Measurements from ENCODE around the gene TRHDE. TPM values are rescaled to one million over a fixed set of nuclear protein-coding genes. Genes with fewer than 3 reads are reported as not detected.

Gene TRHDE
- total and polyA plus RNA-seq, 3 experiments from 2014 or later, result not detected

- no peak overlapping the region for H3K4me3 Mint-ChIP-seq
- H3K27ac Mint-ChIP-seq, result no peak overlapping the region
- CTCF ChIA-PET, result no interaction called here
Measured at GRCh38 chr12:72368719-72369422, 96.7 kb downstream of the TRHDE start.

DNA sequence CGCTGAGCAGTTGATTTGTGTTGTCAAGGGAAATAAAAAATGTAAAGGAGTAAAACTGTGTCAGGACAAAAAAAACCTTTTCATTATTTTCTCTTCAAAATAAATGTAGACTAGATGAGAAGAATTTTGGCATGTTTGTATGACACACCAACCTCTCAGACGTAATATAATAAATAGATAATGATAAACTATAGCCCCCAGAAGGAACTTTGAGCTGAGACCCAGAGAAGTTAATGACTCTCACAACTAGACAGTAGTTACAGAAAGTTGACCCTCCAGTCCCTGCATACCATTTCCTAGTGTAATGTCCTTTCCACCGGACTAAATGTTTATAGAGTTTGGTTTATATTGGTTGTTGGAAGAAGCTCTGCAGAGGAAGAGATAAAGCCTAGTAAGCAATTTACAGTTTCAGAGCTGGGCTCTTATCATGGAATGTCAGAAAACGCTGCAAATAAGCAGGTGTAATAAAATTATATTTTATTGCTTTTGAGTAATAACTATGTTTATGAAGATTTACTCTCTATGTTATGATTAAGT is 97.3 kb downstream of the TRHDE start:
- Mint-ChIP-seq H3K9me3 (peaks cover 0 to 6% (median 0%) of the 10 kb centered on the region in 5 donors), H3K27ac (no peak overlapping the region), H3K4me1 (no peaks in the 10 kb centered on the region), H3K36me3 (no peaks in the 10 kb centered on the region), H3K27me3 (no peaks in the 10 kb centered on the region), H3K4me3 (no peak overlapping the region)
- CTCF ChIA-PET, result no interaction called here
- no peak for DNase-seq
- POLR2A ChIA-PET, result no interaction called here
- H3K36me3 ChIP-seq (ENCODE audit: insufficient read depth, low read length), result no peaks in the 10 kb centered on the region
- H3K27me3 ChIP-seq (ENCODE audit: insufficient read depth, low read length, poor library complexity, severe bottlenecking), result no peaks in the 10 kb centered on the region
- no peaks in the 10 kb centered on the region for H3K4me1 ChIP-seq (ENCODE audit: insufficient read depth, low read length)
- H3K4me3 ChIP-seq (ENCODE audit: low read length), result no peak overlapping the region
- H3K27ac ChIP-seq (ENCODE audit: low read depth, low read length), result no peak overlapping the region
- no peaks in the 10 kb centered on the region for H3K9me3 ChIP-seq (ENCODE audit: low read length)

More at GRCh38 chr12:72368719-72369422, 96.7 kb downstream of the TRHDE start:
- no peaks in the 10 kb centered on the region for H3K9me3 ChIP-seq (ENCODE audit: low read length)
- no peak for DNase-seq
- no peak overlapping the region for H3K27ac ChIP-seq (ENCODE audit: low read depth, low read length)
- no peaks in the 10 kb centered on the region for H3K27me3 ChIP-seq (ENCODE audit: insufficient read depth, low read length, poor library complexity, severe bottlenecking)
- H3K4me1 ChIP-seq (ENCODE audit: insufficient read depth, low read length), result no peaks in the 10 kb centered on the region
- Mint-ChIP-seq H3K9me3 (peaks cover 0 to 6% (median 0%) of the 10 kb centered on the region in 5 donors), H3K4me1 (no peaks in the 10 kb centered on the region), H3K36me3 (no peaks in the 10 kb centered on the region), H3K27me3 (no peaks in the 10 kb centered on the region)
- H3K4me3 ChIP-seq (ENCODE audit: low read length), result no peak overlapping the region
- no peaks in the 10 kb centered on the region for H3K36me3 ChIP-seq (ENCODE audit: insufficient read depth, low read length)
- POLR2A ChIA-PET, result no interaction called here

GRCh38 chr12:72380441-72380840 is 108.3 kb downstream of the TRHDE start:
- no peak overlapping the region for H3K4me3 Mint-ChIP-seq
- CTCF ChIA-PET, result no interaction called here
- H3K9me3 ChIP-seq (ENCODE audit: low read length), result no peaks in the 10 kb centered on the region
- H3K36me3 ChIP-seq (ENCODE audit: insufficient read depth, low read length), result no peaks in the 10 kb centered on the region
- H3K27ac Mint-ChIP-seq, result no peak overlapping the region
- H3K27me3 Mint-ChIP-seq, result no peaks in the 10 kb centered on the region
- no peaks in the 10 kb centered on the region for H3K27me3 ChIP-seq (ENCODE audit: insufficient read depth, low read length, poor library complexity, severe bottlenecking)
- POLR2A ChIA-PET, result no interaction called here
- no peak for DNase-seq
- H3K4me1 ChIP-seq (ENCODE audit: insufficient read depth, low read length), result no peaks in the 10 kb centered on the region
- H3K36me3 Mint-ChIP-seq, result no peaks in the 10 kb centered on the region
- H3K9me3 Mint-ChIP-seq, result peaks cover 0 to 13% (median 7%) of the 10 kb centered on the region in 5 donors
- H3K27ac ChIP-seq (ENCODE audit: low read depth, low read length), result no peak overlapping the region
- H3K4me3 ChIP-seq (ENCODE audit: low read length), result no peak overlapping the region
- H3K4me1 Mint-ChIP-seq, result no peaks in the 10 kb centered on the region

- Histone ChIP-seq H3K9me3 (ENCODE audit: low read length) (no peaks in the 10 kb centered on the region), H3K27ac (ENCODE audit: low read depth, low read length) (no peak overlapping the region), H3K4me3 (ENCODE audit: low read length) (no peak overlapping the region), H3K36me3 (ENCODE audit: insufficient read depth, low read length) (no peaks in the 10 kb centered on the region), H3K4me1 (ENCODE audit: insufficient read depth, low read length) (no peaks in the 10 kb centered on the region), H3K27me3 (ENCODE audit: insufficient read depth, low read length, poor library complexity, severe bottlenecking) (no peaks in the 10 kb centered on the region)
- Mint-ChIP-seq H3K4me1 (no peaks in the 10 kb centered on the region), H3K4me3 (no peak overlapping the region), H3K36me3 (no peaks in the 10 kb centered on the region), H3K9me3 (peaks cover 0 to 31% (median 4%) of the 10 kb centered on the region in 5 donors), H3K27me3 (no peaks in the 10 kb centered on the region), H3K27ac (no peak overlapping the region)
- POLR2A ChIA-PET, result no interaction called here
- CTCF ChIA-PET, result no interaction called here
- no peak for DNase-seq
Measured at GRCh38 chr12:72388322-72388721, 116.2 kb downstream of the TRHDE start.

DNA sequence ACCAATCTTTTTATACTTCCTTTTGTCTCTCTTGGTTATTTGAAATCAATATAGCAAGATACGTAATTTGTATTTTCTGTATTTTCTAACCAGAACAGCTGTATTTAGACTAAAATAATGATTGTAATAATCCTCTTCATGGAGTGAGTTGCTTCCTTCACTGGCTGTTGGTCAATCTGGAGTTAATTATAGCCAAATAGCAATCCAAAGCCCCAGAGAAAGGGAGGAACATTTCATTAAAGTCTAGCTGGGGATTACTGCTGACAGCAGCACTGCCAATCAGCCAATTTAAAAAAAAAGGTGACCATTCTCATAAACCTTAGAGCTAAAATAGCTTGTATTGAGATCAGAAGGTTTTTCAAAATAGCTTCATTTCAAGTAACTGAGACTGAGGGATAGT is 118.0 kb downstream of the TRHDE start:
- no peaks in the 10 kb centered on the region for H3K36me3 ChIP-seq (ENCODE audit: insufficient read depth, low read length)
- H3K4me3 ChIP-seq (ENCODE audit: low read length), result no peak overlapping the region
- ChIA-PET CTCF (no interaction called here), POLR2A (no interaction called here)
- Mint-ChIP-seq H3K36me3 (no peaks in the 10 kb centered on the region), H3K27me3 (no peaks in the 10 kb centered on the region), H3K27ac (no peak overlapping the region), H3K9me3 (peaks cover 0 to 25% (median 3%) of the 10 kb centered on the region in 5 donors), H3K4me3 (no peak overlapping the region), H3K4me1 (no peaks in the 10 kb centered on the region)
- no peak for DNase-seq
- no peaks in the 10 kb centered on the region for H3K27me3 ChIP-seq (ENCODE audit: insufficient read depth, low read length, poor library complexity, severe bottlenecking)
- no peaks in the 10 kb centered on the region for H3K4me1 ChIP-seq (ENCODE audit: insufficient read depth, low read length)
- no peaks in the 10 kb centered on the region for H3K9me3 ChIP-seq (ENCODE audit: low read length)
- no peak overlapping the region for H3K27ac ChIP-seq (ENCODE audit: low read depth, low read length)

- no peak overlapping the region for H3K4me3 ChIP-seq (ENCODE audit: low read length)
- H3K27me3 ChIP-seq (ENCODE audit: insufficient read depth, low read length, poor library complexity, severe bottlenecking), result no peaks in the 10 kb centered on the region
- DNase-seq, result no peak
- ChIA-PET POLR2A (no interaction called here), CTCF (no interaction called here)
- no peaks in the 10 kb centered on the region for H3K36me3 Mint-ChIP-seq
- no peaks in the 10 kb centered on the region for H3K4me1 ChIP-seq (ENCODE audit: insufficient read depth, low read length)
- H3K4me3 Mint-ChIP-seq, result no peak overlapping the region
- H3K36me3 ChIP-seq (ENCODE audit: insufficient read depth, low read length), result no peaks in the 10 kb centered on the region
- H3K9me3 ChIP-seq (ENCODE audit: low read length), result no peaks in the 10 kb centered on the region
- peaks cover 0 to 4% (median 0%) of the 10 kb centered on the region in 5 donors for H3K9me3 Mint-ChIP-seq
- no peaks in the 10 kb centered on the region for H3K4me1 Mint-ChIP-seq
- H3K27ac ChIP-seq (ENCODE audit: low read depth, low read length), result no peak overlapping the region
- no peak overlapping the region for H3K27ac Mint-ChIP-seq
- H3K27me3 Mint-ChIP-seq, result no peaks in the 10 kb centered on the region
Measured at GRCh38 chr12:72406111-72406510, 133.9 kb downstream of the TRHDE start.

GRCh38 chr12:72432037-72432604 is 160.0 kb downstream of the TRHDE start:
- H3K4me3 Mint-ChIP-seq, result no peak overlapping the region

DNA sequence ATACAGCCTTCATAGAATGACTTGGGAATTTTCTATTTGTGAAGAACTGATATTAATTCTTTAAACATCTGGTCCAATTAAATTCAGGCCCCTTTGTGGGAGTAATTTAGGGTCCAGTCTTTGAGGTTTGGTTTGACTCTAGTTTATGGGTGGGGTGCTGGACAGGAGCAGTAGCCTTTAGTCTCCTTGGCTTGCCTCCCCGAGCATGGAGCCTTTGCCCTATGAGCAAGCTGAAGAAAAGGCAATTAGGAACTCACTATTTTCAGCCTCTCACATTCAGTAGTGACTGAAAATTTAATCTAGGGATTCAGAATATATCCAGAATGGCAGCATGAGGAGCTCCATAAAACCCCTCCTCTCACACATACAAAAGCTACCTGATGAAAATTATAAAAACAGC is 161.1 kb downstream of the TRHDE start:
- CTCF ChIA-PET, result interaction anchor here (0.7 kb wide), 1 partner anchor 21 kb away, joined by 4 read pairs; no protein-coding TSS in a partner anchor
- Mint-ChIP-seq H3K27ac (no peak overlapping the region), H3K36me3 (no peaks in the 10 kb centered on the region), H3K4me1 (no peaks in the 10 kb centered on the region), H3K9me3 (peaks cover 0 to 6% (median 4%) of the 10 kb centered on the region in 5 donors), H3K27me3 (no peaks in the 10 kb centered on the region), H3K4me3 (no peak overlapping the region)
- no peak overlapping the region for H3K27ac ChIP-seq (ENCODE audit: low read depth, low read length)
- H3K27me3 ChIP-seq (ENCODE audit: insufficient read depth, low read length, poor library complexity, severe bottlenecking), result no peaks in the 10 kb centered on the region
- no peaks in the 10 kb centered on the region for H3K9me3 ChIP-seq (ENCODE audit: low read length)
- POLR2A ChIA-PET, result no interaction called here
- DNase-seq, result no peak
- no peaks in the 10 kb centered on the region for H3K36me3 ChIP-seq (ENCODE audit: insufficient read depth, low read length)
- no peak overlapping the region for H3K4me3 ChIP-seq (ENCODE audit: low read length)
- H3K4me1 ChIP-seq (ENCODE audit: insufficient read depth, low read length), result no peaks in the 10 kb centered on the region

More at GRCh38 chr12:72432037-72432604, 160.0 kb downstream of the TRHDE start:
- no peaks in the 10 kb centered on the region for H3K27me3 Mint-ChIP-seq
- peaks cover 0 to 6% (median 4%) of the 10 kb centered on the region in 5 donors for H3K9me3 Mint-ChIP-seq
- Histone ChIP-seq H3K9me3 (ENCODE audit: low read length) (no peaks in the 10 kb centered on the region), H3K36me3 (ENCODE audit: insufficient read depth, low read length) (no peaks in the 10 kb centered on the region), H3K27me3 (ENCODE audit: insufficient read depth, low read length, poor library complexity, severe bottlenecking) (no peaks in the 10 kb centered on the region), H3K4me3 (ENCODE audit: low read length) (no peak overlapping the region), H3K4me1 (ENCODE audit: insufficient read depth, low read length) (no peaks in the 10 kb centered on the region), H3K27ac (ENCODE audit: low read depth, low read length) (no peak overlapping the region)
- no peaks in the 10 kb centered on the region for H3K4me1 Mint-ChIP-seq
- no peak for DNase-seq
- no peak overlapping the region for H3K27ac Mint-ChIP-seq
- ChIA-PET CTCF (no interaction called here), POLR2A (no interaction called here)
- no peaks in the 10 kb centered on the region for H3K36me3 Mint-ChIP-seq
